Measurements from ENCODE around the gene DUSP6. TPM values are rescaled to one million over a fixed set of nuclear protein-coding genes. Genes with fewer than 3 reads are reported as not detected.

Gene DUSP6
- total and polyA plus RNA-seq, 2 of the 13 experiments (the other 11 are each of a cell fraction or from before 2014, with no cell fraction given), result 40.9 to 161 TPM

GRCh38 chr12:89350630-89351488 is 1.4 kb downstream of the DUSP6 start (continued):
- no peak for TF ChIP-seq PAWR (CRISPR knock-in tag; IDR thresholded peaks at IDR 0.05; ENCODE audit: borderline replicate concordance)
- no peak for TF ChIP-seq MXI1 (IDR thresholded peaks at IDR 0.05; ENCODE audit: borderline replicate concordance, low read depth, low read length)
- peak; percentile 49; the same call in 1 of the 2 replicates for TF ChIP-seq ZNF672 (CRISPR knock-in tag; IDR thresholded peaks at IDR 0.05)
- peak; percentile 2 for TF ChIP-seq RBM39 (IDR thresholded peaks at IDR 0.05; ENCODE audit: low read depth, low read length, poor library complexity, severe bottlenecking)
- no peak for TF ChIP-seq MIER2 (CRISPR knock-in tag; IDR thresholded peaks at IDR 0.05)
- TF ChIP-seq PLRG1 (conservative IDR thresholded peaks at IDR 0.05), result no peak
- peak; percentile 46; the same call in 1 of the 2 replicates for TF ChIP-seq NR2F6 (IDR thresholded peaks at IDR 0.05)
- no peak for TF ChIP-seq NR2F6 (CRISPR knock-in tag; IDR thresholded peaks at IDR 0.05)
- TF ChIP-seq SIN3A (IDR thresholded peaks at IDR 0.05; ENCODE audit: borderline replicate concordance, low read depth, low read length), result peak; percentile 57; the same call in 1 of the 2 replicates
- TF ChIP-seq, protein P1, sequence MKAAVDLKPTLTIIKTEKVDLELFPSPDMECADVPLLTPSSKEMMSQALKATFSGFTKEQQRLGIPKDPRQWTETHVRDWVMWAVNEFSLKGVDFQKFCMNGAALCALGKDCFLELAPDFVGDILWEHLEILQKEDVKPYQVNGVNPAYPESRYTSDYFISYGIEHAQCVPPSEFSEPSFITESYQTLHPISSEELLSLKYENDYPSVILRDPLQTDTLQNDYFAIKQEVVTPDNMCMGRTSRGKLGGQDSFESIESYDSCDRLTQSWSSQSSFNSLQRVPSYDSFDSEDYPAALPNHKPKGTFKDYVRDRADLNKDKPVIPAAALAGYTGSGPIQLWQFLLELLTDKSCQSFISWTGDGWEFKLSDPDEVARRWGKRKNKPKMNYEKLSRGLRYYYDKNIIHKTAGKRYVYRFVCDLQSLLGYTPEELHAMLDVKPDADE (CRISPR knock-in tag; IDR thresholded peaks at IDR 0.05), result no peak
- TF ChIP-seq, protein P2, sequence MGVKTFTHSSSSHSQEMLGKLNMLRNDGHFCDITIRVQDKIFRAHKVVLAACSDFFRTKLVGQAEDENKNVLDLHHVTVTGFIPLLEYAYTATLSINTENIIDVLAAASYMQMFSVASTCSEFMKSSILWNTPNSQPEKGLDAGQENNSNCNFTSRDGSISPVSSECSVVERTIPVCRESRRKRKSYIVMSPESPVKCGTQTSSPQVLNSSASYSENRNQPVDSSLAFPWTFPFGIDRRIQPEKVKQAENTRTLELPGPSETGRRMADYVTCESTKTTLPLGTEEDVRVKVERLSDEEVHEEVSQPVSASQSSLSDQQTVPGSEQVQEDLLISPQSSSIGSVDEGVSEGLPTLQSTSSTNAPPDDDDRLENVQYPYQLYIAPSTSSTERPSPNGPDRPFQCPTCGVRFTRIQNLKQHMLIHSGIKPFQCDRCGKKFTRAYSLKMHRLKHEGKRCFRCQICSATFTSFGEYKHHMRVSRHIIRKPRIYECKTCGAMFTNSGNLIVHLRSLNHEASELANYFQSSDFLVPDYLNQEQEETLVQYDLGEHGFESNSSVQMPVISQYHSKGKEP (CRISPR knock-in tag; IDR thresholded peaks at IDR 0.05), result no peak; the same call in 1 of the 2 replicates
